NCI-H82 treated with DMSO at 0.1 percent for 48 hours (cell line): ENCODE measurements around the gene LURAP1L.

Experiments
- DNase-seq: peaks from one replicate; lab custom pipeline; 2025; ENCODE audit not compliant: unreplicated experiment; lab: John Stamatoyannopoulos, UW

The LURAP1L gene

DNA sequence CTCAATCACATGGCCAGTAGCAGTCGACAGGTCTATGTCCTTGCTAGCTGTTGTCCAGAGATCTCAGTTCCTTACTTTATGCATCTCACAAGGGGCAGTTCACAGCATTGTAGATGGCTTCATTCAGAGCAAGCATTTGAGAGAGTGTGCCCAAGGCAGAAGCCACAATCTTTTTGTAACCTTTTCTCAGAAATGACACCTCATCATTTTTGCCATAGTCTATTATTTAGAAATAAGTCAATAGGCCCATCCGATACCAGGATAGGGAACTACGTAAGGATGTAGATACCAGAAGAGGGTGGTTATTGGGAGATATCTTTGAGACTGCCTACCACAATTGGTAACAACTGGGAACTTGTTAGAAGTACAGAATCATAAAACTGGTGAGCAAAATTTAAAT is 37.1 kb downstream of the LURAP1L start:
- DNase-seq = no peak

DNA sequence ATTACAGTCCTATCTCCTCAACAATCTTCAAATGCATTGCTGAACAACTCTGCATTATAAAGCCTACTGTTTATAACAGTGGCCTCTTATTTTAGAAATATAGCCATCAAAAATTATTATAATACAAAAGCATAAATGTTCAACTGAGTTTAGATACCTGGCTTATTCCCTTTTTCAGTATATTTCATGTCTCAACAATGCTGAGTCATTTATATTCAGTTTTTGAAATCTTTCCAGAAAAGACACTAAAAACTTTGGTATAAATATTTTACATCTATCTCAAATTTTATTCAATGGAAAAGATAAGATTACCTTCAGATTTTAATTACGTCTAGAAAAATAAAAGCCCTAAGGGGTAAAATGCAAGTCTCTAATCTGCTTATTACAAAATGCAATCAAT is 37.9 kb downstream of the LURAP1L start:
- DNase-seq = no peak

- DNase-seq = no peak
Measured at GRCh38 chr9:12813533-12813932, 38.7 kb downstream of the LURAP1L start.

GRCh38 chr9:12813960-12814876 is 39.4 kb downstream of the LURAP1L start:
- DNase-seq = no peak

- no peak for DNase-seq
Measured at GRCh38 chr9:12814877-12815237, 40.0 kb downstream of the LURAP1L start.

GRCh38 chr9:12815888-12816287 is 41.1 kb downstream of the LURAP1L start:
- DNase-seq = no peak

DNA sequence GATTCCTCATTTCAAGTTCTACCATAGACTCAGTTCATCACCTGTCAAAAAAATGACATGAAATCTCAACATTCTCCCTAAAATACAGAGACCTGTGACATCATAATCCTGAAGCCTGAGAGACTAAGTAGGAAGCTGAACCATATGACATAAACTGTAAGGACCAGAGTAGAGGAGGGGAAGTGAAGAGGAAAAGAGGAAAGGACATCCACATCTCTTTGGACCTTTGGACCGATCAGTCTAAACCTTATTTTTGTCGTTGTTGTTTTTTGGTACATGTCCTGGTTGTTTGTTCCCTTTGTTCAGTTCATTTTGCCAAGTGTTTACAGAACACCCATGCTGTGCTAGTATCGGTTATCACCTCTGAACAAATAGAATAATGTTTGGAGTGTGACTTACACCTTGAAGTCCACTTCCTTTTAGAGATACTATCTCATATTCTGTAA is 41.9 kb downstream of the LURAP1L start:
- no peak for DNase-seq

DNA sequence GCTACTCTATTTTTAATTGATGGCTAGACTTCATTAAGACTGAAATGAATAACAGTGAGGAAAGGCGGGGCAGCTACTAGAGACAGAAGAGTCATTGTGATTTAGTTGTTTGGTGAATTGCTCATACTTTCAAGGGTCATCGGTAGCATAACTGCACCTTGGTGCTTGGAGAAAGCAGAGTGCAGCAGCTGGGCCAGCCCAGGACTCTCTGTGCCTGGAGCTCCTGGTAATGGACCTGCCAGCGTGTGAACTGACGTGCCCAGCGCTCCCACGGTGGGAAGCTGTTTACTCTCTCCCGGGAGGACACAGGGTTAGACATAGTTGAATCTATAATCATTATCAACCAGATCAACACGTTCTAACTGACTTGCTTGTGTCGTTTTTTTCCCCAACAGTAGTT is 42.9 kb downstream of the LURAP1L start:
- DNase-seq = no peak

GRCh38 chr9:12818431-12819000 is 43.7 kb downstream of the LURAP1L start:
- no peak for DNase-seq

DNA sequence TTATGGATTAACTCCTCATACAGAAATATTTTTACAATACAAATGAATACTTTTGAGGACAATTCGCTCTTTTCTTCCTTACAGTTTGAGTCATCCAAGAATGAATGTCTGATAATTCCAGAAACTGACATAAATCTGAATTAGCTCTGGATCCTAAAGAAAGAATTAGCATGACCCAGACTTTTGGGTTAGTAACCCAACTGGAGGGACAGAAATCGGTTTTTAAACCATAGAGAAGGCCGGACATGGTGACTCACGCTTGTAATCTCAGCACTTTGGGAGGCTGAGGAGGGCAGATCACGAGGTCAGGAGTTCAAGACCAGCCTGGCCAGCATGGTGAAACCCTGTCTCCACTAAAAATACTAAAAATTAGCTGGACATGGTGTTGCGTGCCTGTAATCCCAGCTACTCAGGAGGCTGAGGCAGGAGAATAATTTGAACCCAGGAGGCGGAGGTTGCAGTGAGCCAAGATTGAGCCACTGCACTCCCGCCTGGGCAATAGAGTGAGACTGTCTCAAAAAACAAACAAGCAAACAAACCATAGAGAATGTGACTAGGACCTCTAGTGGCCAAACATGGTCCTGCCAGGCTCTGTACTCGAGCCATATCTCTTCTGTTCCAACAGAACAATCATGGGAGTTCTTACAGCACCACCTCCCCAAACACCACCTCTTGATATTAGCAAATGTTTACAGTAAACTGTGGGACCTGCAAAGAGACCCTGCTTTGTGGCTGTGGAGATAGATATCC is 44.8 kb downstream of the LURAP1L start:
- DNase-seq = no peak

- no peak for DNase-seq
Measured at GRCh38 chr9:12822111-12822510, 47.3 kb downstream of the LURAP1L start.

DNA sequence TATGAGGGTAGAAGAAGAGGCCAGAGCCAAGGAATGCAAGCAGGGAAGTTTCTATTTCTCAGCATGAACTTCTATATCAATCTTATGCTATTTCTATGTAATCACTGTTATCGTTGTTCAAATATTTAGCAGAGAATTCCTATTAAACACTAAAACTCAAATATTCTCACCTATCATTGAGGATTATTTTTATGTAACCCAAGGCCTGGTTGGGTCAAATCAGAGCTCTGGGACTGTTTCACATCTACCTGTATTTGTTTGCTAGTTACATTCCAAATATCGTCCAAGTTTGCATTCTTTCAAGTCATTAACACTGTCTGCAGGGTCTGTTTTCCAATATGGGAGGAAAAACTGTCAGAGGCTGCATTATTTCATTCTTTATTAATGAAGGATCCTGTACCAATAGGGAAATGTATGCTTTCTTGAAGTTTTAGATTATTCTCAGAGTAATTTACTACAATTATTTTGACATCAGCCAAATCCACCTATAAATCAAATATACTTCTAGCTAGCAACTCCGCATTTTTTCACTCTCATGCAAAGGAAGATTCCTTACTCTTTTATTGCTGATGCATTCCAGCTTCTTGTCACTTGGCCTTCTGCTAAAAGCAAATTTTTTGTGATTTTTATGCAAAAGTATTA is 52.2 kb downstream of the LURAP1L start:
- no peak for DNase-seq

DNA sequence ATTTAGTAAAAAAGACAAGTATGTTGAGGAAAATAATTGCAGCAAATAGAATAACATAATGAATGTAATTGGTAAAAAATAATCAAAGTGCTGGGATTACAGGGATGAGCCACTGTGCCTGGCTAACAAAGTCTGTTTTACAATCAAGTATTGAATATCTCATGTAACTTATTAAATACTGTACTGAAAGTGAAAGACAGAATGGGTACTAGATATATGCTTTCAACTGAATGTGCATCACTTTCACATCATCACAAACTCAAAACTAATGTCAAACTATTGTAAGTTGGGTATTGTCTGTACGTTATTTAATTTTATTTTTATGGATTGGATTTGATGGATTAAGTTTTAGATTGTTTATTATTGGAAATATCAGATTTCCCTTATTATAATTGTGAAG is 58.9 kb downstream of the LURAP1L start:
- no peak for DNase-seq

- no peak for DNase-seq
Measured at GRCh38 chr9:12838546-12838945, 63.7 kb downstream of the LURAP1L start.

- DNase-seq = no peak
Measured at GRCh38 chr9:12843735-12844134, 68.9 kb downstream of the LURAP1L start.

GRCh38 chr9:12846035-12846434 is 71.2 kb downstream of the LURAP1L start:
- no peak for DNase-seq

GRCh38 chr9:12847561-12847960 is 72.7 kb downstream of the LURAP1L start:
- no peak for DNase-seq

- DNase-seq = no peak
Measured at GRCh38 chr9:12849486-12850003, 74.7 kb downstream of the LURAP1L start.

DNA sequence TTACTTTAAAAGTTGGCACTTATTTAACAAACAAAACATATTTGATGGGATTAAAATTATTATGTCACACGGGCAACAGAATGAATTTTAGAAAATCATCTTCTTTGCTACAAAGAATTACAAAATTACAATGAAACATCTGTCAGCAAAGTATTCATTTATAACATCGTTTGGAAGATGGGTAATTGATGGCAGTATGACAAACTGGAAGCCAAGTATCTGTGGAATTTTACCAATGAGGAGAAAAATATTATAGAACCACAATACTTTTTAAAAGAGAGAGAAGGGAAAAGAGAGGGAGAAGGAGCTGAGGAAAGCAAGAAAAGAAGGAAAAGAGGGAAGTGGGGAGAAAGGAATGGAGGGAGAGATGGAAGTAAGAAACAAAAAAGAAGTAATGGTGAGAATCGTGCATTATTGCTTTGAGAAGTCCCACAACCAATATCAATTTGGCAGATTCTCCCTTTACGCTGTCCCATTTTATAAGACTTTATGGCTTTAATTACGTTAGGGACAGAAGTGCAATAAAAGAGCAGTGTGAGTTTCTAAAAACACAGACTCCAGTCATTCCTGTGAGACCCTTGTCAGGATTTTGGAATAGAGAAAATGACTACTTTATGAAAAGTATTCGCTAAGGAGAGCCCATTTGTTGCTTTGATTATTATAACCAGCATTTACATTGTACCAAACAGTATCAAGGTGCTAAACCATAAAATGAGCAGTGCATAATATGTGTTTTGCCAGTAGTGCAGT is 76.7 kb downstream of the LURAP1L start:
- DNase-seq = no peak

GRCh38 chr9:12853051-12853450 is 78.2 kb downstream of the LURAP1L start:
- DNase-seq = no peak
